SK-N-SH (cell line): ENCODE measurements around the gene STT3B. TPM values are rescaled to one million over a fixed set of nuclear protein-coding genes. Genes with fewer than 3 reads are reported as not detected.

Experiments
- CTCF ChIA-PET: fragments of 300-600, 350-600 bp; formaldehyde crosslinking; extraction: SDS; loops from one replicate; lab custom pipeline; 2021; lab: Yijun Ruan, JAX
- POLR2A ChIA-PET: fragments of 350-600 bp; sonication (Branson Sonifier 250); formaldehyde crosslinking; extraction: SDS; loops from one replicate; lab custom pipeline; 2020; ENCODE audit warnings: antibody characterized with exemption, inconsistent platforms; lab: Yijun Ruan, JAX
- DNase-seq: peaks from one replicate; pipeline ENCODE4 v3.0.0; 2012
- H2AFZ ChIP-seq: fragments of 200-600 bp; sonication (generic); 2 replicates; pipeline ENCODE4 v1.8.1; 2016; ENCODE audit warnings: antibody characterized with exemption, mild to moderate bottlenecking, low read depth
- H3F3A ChIP-seq: fragments of 200-600 bp; sonication (generic); replicated peaks from 2 replicates; pipeline ENCODE3; 2016; ENCODE audit warnings: antibody characterized with exemption, mild to moderate bottlenecking; ENCODE audit not compliant: insufficient read depth
- H3K27ac ChIP-seq, 2 experiments: fragments of 200-500 bp in 1 of 2; fragments of 200-600 bp in 1 of 2; sonication (Bioruptor generic) in 1 of 2; sonication (generic), shearing (Covaris generic) in 1 of 2; 2 replicates each; pipeline versions ENCODE4 v1.5.1 to v1.6.1; 2014 to 2016; ENCODE audit warnings: low read depth in 2 of 2, inconsistent platforms in 1 of 2, low read length in 1 of 2, mild to moderate bottlenecking in 1 of 2, mixed read lengths in 1 of 2
- H3K27me3 ChIP-seq: fragments of 200-600 bp; sonication (generic), shearing (Covaris generic); 2 replicates; pipeline ENCODE4 v1.6.1; 2016; ENCODE audit warnings: mixed run types; ENCODE audit not compliant: insufficient read depth
- H3K36me3 ChIP-seq, 2 experiments: fragments of 200-500 bp in 1 of 2; fragments of 200-600 bp in 1 of 2; sonication (Bioruptor generic) in 1 of 2; sonication (generic) in 1 of 2; replicated peaks in 1 of 2; 2 replicates each; pipeline versions ENCODE3 to v1.5.1; 2014 to 2016; ENCODE audit warnings: low read length in 1 of 2, mild to moderate bottlenecking in 1 of 2; ENCODE audit not compliant: insufficient read depth in 2 of 2, control insufficient read depth in 1 of 2
- H3K4me1 ChIP-seq, 2 experiments: fragments of 200-500 bp in 1 of 2; fragments of 200-600 bp in 1 of 2; sonication (Bioruptor generic) in 1 of 2; sonication (generic), shearing (Covaris generic) in 1 of 2; 2 replicates each; pipeline versions ENCODE4 v1.5.1 to v1.6.1; 2014 to 2016; ENCODE audit warnings: low read depth in 1 of 2, low read length in 1 of 2, mixed run types in 1 of 2; ENCODE audit not compliant: insufficient read depth in 2 of 2, control insufficient read depth in 1 of 2
- H3K4me2 ChIP-seq: fragments of 200-600 bp; sonication (generic), shearing (Covaris generic); 2 replicates; pipeline ENCODE4 v1.6.1; 2017; ENCODE audit warnings: mixed run types
- H3K4me3 ChIP-seq, 2 experiments: fragments of 200-500 bp in 1 of 2; fragments of 200-600 bp in 1 of 2; sonication (Bioruptor generic) in 1 of 2; sonication (generic), shearing (Covaris generic) in 1 of 2; 2 replicates each; pipeline versions ENCODE4 v1.5.1 to v1.8.1; 2014 to 2016; ENCODE audit warnings: low read depth in 2 of 2, inconsistent platforms in 1 of 2, low read length in 1 of 2, mild to moderate bottlenecking in 1 of 2, mixed read lengths in 1 of 2, moderate library complexity in 1 of 2
- H3K79me2 ChIP-seq: fragments of 200-600 bp; sonication (generic); 2 replicates; pipeline ENCODE4 v1.8.1; 2017; ENCODE audit warnings: mild to moderate bottlenecking; ENCODE audit not compliant: insufficient read depth
- H3K9ac ChIP-seq: fragments of 200-600 bp; sonication (generic); 2 replicates; pipeline ENCODE4 v1.6.1; 2017; ENCODE audit warnings: mixed run types
- H3K9me2 ChIP-seq: fragments of 200-600 bp; sonication (generic); 2 replicates; pipeline ENCODE4 v1.6.1; 2017; ENCODE audit warnings: mixed run types
- H3K9me3 ChIP-seq: fragments of 200-600 bp; sonication (generic); 2 replicates; pipeline ENCODE4 v1.6.1; 2017; ENCODE audit warnings: mixed run types, mild to moderate bottlenecking, moderate library complexity
- H4K20me1 ChIP-seq: fragments of 200-600 bp; sonication (generic); 2 replicates; pipeline ENCODE4 v1.6.1; 2017; ENCODE audit warnings: mild to moderate bottlenecking, mixed run types; ENCODE audit not compliant: insufficient read depth
- CHD2 ChIP-seq: fragments of 150-350 bp; IDR thresholded peaks from 2 replicates; pipeline ENCODE4 v1.6.1; 2018; ENCODE audit warnings: low read length; ENCODE audit not compliant: partially characterized antibody
- ELF1 ChIP-seq: IDR thresholded peaks from 2 replicates; pipeline ENCODE4 v1.4.0; 2012
- FOSL2 ChIP-seq: IDR thresholded peaks from 2 replicates; pipeline ENCODE4 v1.4.0; 2012; ENCODE audit warnings: low read depth, mild to moderate bottlenecking, moderate library complexity, borderline replicate concordance
- FOXJ3 ChIP-seq: sonication (generic); formaldehyde crosslinking; IDR thresholded peaks from 2 replicates; pipeline ENCODE4 v1.5.1; 2020; ENCODE audit warnings: mild to moderate bottlenecking, missing genetic modification reagents
- FOXM1 ChIP-seq: IDR thresholded peaks from 2 replicates; pipeline ENCODE4 v1.4.0; 2012; ENCODE audit warnings: low read depth, mild to moderate bottlenecking
- JUND ChIP-seq: IDR thresholded peaks from 2 replicates; pipeline ENCODE4 v1.4.0; 2012
- MXI1 ChIP-seq: IDR thresholded peaks from 2 replicates; pipeline ENCODE4 v1.6.1; 2012; ENCODE audit warnings: mild to moderate bottlenecking, low read depth, low read length, improper control_type of control experiment
- NFIC ChIP-seq: IDR thresholded peaks from 2 replicates; pipeline ENCODE4 v1.4.0; 2012; ENCODE audit warnings: borderline replicate concordance
- NRF1 ChIP-seq: IDR thresholded peaks from 2 replicates; pipeline ENCODE4 v1.6.1; 2012; ENCODE audit warnings: low read depth, mild to moderate bottlenecking, low read length
- POLR2AphosphoS5 ChIP-seq: IDR thresholded peaks from 2 replicates; pipeline ENCODE4 v1.6.1; 2012; ENCODE audit warnings: low read depth, low read length
- RFX5 ChIP-seq: IDR thresholded peaks from 2 replicates; pipeline ENCODE4 v1.6.1; 2012; ENCODE audit warnings: mild to moderate bottlenecking, improper control_type of control experiment, low read length
- SIN3A ChIP-seq: IDR thresholded peaks from 2 replicates; pipeline ENCODE4 v1.6.1; 2012; ENCODE audit warnings: low read depth, mild to moderate bottlenecking, low read length, moderate library complexity, borderline replicate concordance
- SMC3 ChIP-seq: IDR thresholded peaks from 2 replicates; pipeline ENCODE4 v1.6.1; 2012; ENCODE audit warnings: low read depth, low read length, improper control_type of control experiment
- YY1 ChIP-seq: IDR thresholded peaks from 2 replicates; pipeline ENCODE4 v1.4.0; 2012; ENCODE audit warnings: low read depth, mild to moderate bottlenecking
- WGBS: methylation state at CpG from one replicate; pipeline ENCODE4 v1.1.6; 2017; ENCODE audit warnings: low lambda C conversion rate; 5-methylcytosine and 5-hydroxymethylcytosine counted together
- polyA plus RNA-seq, 3 experiments: library from polyadenylated mRNA; depleted of rRNA; stranded (reverse); fragments of >200 nt; gene quantifications; 2 replicates each; pipeline ENCODE4 v1.2.3, GENCODE V29; 2012
- TF ChIP-seq, protein P1 (sequence below): IDR thresholded peaks from 2 replicates; pipeline ENCODE4; 2012

STT3B gene
- 27.9 and 40.5 TPM in 2 replicates for polyA plus RNA-seq (2012; rRNA removed)
- 46.2 and 51.8 TPM in 2 replicates for polyA plus RNA-seq (2012; cell fraction: cytosol; rRNA removed)
- polyA plus RNA-seq (2012; cell fraction: nucleus; rRNA removed) = 17.0 and 36.9 TPM in 2 replicates

DNA sequence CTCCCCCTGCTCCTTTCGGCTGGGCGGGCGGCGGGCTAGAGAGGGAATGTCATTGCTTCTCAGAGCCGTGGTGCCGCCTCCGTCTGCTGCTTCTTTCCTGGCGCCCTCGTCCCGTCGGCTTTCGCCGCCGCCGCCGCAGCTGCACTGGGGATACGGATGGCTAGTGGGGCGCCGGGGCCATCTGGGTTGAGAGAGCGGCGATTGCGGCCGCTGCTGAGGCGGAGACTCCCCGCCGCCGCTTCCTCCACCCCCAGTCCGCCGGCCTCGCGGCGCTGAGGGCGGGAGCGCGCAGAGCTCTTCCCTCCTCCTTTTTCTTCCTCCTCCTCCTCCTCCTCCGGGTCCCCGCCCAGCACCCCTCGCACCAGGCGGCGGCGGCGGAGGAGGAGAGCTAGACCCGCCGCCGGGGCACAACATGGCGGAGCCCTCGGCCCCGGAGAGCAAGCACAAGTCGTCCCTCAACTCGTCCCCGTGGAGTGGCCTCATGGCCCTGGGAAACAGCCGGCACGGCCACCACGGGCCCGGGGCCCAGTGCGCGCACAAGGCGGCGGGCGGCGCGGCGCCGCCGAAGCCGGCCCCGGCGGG is at the start of gene STT3B:
TSS of gene STT3B (plus strand) at position 339 of the 582 bp plus-strand sequence. CDS start at position 413, 74 bp downstream.
- ChIA-PET POLR2A (interaction anchor here (0.8 to 2.7 kb wide), 12 partner anchors 11 to 234 kb away, joined by 3 to 13 read pairs (median 4); no protein-coding TSS in a partner anchor), CTCF (interaction anchor here (0.5 to 2.7 kb wide), 13 partner anchors 13 to 294 kb away, joined by 3 to 10 read pairs (median 3); no protein-coding TSS in a partner anchor)
- Histone ChIP-seq H3K79me2 (peaks cover 50% of the 10 kb centered on the region), H4K20me1 (peaks cover 40% of the 10 kb centered on the region), H3K27ac (peak within 1 kb of the TSS; percentile 96 to 99), H3K9me3 (no peaks in the 10 kb centered on the region), H3K27me3 (no peaks in the 10 kb centered on the region), H3K9me2 (no peaks in the 10 kb centered on the region), H3K4me1 (peaks cover 3 to 10% of the 10 kb centered on the region in 2 experiments; a peak in 1 of 4 replicates), H3K4me2 (peak within 1 kb of the TSS; percentile 81), H2AFZ (peak within 1 kb of the TSS; percentile 82), H3K4me3 (peak within 1 kb of the TSS; percentile 79 to 95), H3K36me3 (peaks cover 2 to 4% of the 10 kb centered on the region in 2 experiments), H3K9ac (peak within 1 kb of the TSS; percentile 77), H3F3A (peaks cover 3% of the 10 kb centered on the region)
- whole genome bisulfite sequencing = 3% methylated on average over 28 of the region's 68 CpGs
- TF ChIP-seq YY1 (peak; percentile 73; the same call in 1 of the 2 replicates), FOXJ3 (CRISPR knock-in tag) (no peak), FOXM1 (peak; percentile 9; the same call in 1 of the 2 replicates), SIN3A (0 out of 2 replicates have a peak, but pooled peaks have one; percentile 1), SMC3 (peak; percentile 11; the same call in 1 of the 2 replicates), JUND (no peak), MXI1 (no peak), POLR2AphosphoS5 (peak; percentile 67; the same call in 1 of the 2 replicates), ELF1 (no peak), RFX5 (no peak)
- TF ChIP-seq, protein P1, sequence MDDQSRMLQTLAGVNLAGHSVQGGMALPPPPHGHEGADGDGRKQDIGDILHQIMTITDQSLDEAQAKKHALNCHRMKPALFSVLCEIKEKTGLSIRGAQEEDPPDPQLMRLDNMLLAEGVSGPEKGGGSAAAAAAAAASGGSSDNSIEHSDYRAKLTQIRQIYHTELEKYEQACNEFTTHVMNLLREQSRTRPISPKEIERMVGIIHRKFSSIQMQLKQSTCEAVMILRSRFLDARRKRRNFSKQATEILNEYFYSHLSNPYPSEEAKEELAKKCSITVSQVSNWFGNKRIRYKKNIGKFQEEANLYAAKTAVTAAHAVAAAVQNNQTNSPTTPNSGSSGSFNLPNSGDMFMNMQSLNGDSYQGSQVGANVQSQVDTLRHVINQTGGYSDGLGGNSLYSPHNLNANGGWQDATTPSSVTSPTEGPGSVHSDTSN = no peak
- DNase-seq = peak; percentile 79

DNA sequence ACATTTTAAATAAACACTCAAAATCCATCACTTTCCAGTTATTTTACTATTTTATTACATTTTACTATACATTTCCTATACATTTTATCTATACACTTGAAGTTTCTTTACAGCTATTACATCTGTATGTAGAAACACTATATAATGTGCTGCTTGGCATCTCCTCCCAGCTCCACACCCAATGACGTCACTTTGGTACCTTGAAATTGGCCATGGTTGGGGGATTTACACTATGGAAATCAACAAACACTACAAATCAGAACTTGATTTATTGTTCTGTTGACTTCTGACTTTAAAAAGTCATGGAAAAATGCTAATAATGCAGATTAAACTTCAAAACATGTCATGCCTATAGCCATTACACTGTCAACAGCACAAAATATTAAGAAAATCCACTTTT is 48.9 kb upstream of the STT3B start:
- H3K4me3 ChIP-seq = no peak overlapping the region
- no peak overlapping the region for H3K27ac ChIP-seq
- no peak for TF ChIP-seq CHD2
- no peak for TF ChIP-seq NRF1
- TF ChIP-seq FOSL2 = no peak
- TF ChIP-seq NFIC = no peak
- H3K4me1 ChIP-seq = no peaks in the 10 kb centered on the region
- no peak for DNase-seq
- no peak overlapping the region for H2AFZ ChIP-seq
- 74% methylated on average over 1 of the region's 1 CpG for WGBS
- 0 out of 2 replicates have a peak, but pooled peaks cover 4% of the 10 kb centered on the region for H3K27me3 ChIP-seq
- ChIA-PET CTCF (no interaction called here), POLR2A (no interaction called here)
- no peaks in the 10 kb centered on the region for H3F3A ChIP-seq
- H3K9me3 ChIP-seq = no peaks in the 10 kb centered on the region
- no peak overlapping the region for H3K9ac ChIP-seq
- no peaks in the 10 kb centered on the region for H3K79me2 ChIP-seq
- no peaks in the 10 kb centered on the region for H3K9me2 ChIP-seq
- H4K20me1 ChIP-seq = no peaks in the 10 kb centered on the region
- H3K4me2 ChIP-seq = no peak overlapping the region
- no peaks in the 10 kb centered on the region for H3K36me3 ChIP-seq
